ENCODE data around the gene TMEM114.
"Not testable (repeated sequence)": the region's sequence is repeated elsewhere in the genome, so short reads cannot be mapped to it uniquely, and the experiment has no call there.

The TMEM114 gene

GRCh38 chr16:8572063-8572918 is 18.0 kb downstream of the TMEM114 start:
- Mint-ChIP-seq H3K4me3 (no peak overlapping the region), H3K9me3 (no peaks in the 10 kb centered on the region), H3K36me3 (ENCODE audit: low read depth) (no peaks in the 10 kb centered on the region), H3K4me1 (ENCODE audit: low read depth) (no peaks in the 10 kb centered on the region), H3K27ac (no peak overlapping the region), H3K27me3 (peaks cover 39% of the 10 kb centered on the region)

GRCh38 chr16:8571061-8571596 is 19.2 kb downstream of the TMEM114 start:
- Mint-ChIP-seq H3K27ac (no peak overlapping the region), H3K36me3 (ENCODE audit: low read depth) (no peaks in the 10 kb centered on the region), H3K4me1 (ENCODE audit: low read depth) (no peaks in the 10 kb centered on the region), H3K4me3 (no peak overlapping the region), H3K27me3 (peaks cover 35% of the 10 kb centered on the region), H3K9me3 (no peaks in the 10 kb centered on the region)

GRCh38 chr16:8570393-8570792 is 19.9 kb downstream of the TMEM114 start:
- H3K9me3 Mint-ChIP-seq; H3K27ac Mint-ChIP-seq; H3K4me1 Mint-ChIP-seq (ENCODE audit: low read depth); H3K4me3 Mint-ChIP-seq; H3K36me3 Mint-ChIP-seq (ENCODE audit: low read depth): not testable (repeated sequence)
- peaks cover 32% of the 10 kb centered on the region for H3K27me3 Mint-ChIP-seq

GRCh38 chr16:8569650-8570346 is 20.5 kb downstream of the TMEM114 start:
- Mint-ChIP-seq H3K4me1 (ENCODE audit: low read depth) (no peaks in the 10 kb centered on the region), H3K27me3 (peaks cover 31% of the 10 kb centered on the region), H3K9me3 (no peaks in the 10 kb centered on the region), H3K36me3 (ENCODE audit: low read depth) (no peaks in the 10 kb centered on the region), H3K4me3 (no peak overlapping the region), H3K27ac (no peak overlapping the region)

- H3K27me3 Mint-ChIP-seq: peaks cover 18% of the 10 kb centered on the region
- no peak overlapping the region for H3K27ac Mint-ChIP-seq
- no peaks in the 10 kb centered on the region for H3K9me3 Mint-ChIP-seq
- H3K4me1 Mint-ChIP-seq (ENCODE audit: low read depth): no peaks in the 10 kb centered on the region
- H3K4me3 Mint-ChIP-seq: no peak overlapping the region
- no peaks in the 10 kb centered on the region for H3K36me3 Mint-ChIP-seq (ENCODE audit: low read depth)
Observed at GRCh38 chr16:8568231-8568617, 22.1 kb downstream of the TMEM114 start.

- Mint-ChIP-seq H3K4me1 (ENCODE audit: low read depth) (no peaks in the 10 kb centered on the region), H3K36me3 (ENCODE audit: low read depth) (no peaks in the 10 kb centered on the region), H3K4me3 (no peak overlapping the region), H3K27ac (peak overlapping the region; percentile 42), H3K27me3 (peaks cover 13% of the 10 kb centered on the region), H3K9me3 (no peaks in the 10 kb centered on the region)
Observed at GRCh38 chr16:8567355-8568230, 22.7 kb downstream of the TMEM114 start.

- no peaks in the 10 kb centered on the region for H3K9me3 Mint-ChIP-seq
Observed at GRCh38 chr16:8565498-8565897, 24.8 kb downstream of the TMEM114 start.

GRCh38 chr16:8564934-8565345 is 25.4 kb downstream of the TMEM114 start:
- H3K9me3 Mint-ChIP-seq: no peaks in the 10 kb centered on the region
- H3K27me3 Mint-ChIP-seq: peaks cover under 1% of the 10 kb centered on the region
- H3K27ac Mint-ChIP-seq: no peak overlapping the region
- no peaks in the 10 kb centered on the region for H3K36me3 Mint-ChIP-seq (ENCODE audit: low read depth)
- H3K4me3 Mint-ChIP-seq: no peak overlapping the region
- H3K4me1 Mint-ChIP-seq (ENCODE audit: low read depth): no peaks in the 10 kb centered on the region

More at GRCh38 chr16:8565498-8565897, 24.8 kb downstream of the TMEM114 start:
- H3K4me1 Mint-ChIP-seq (ENCODE audit: low read depth): no peaks in the 10 kb centered on the region
- peaks cover 3% of the 10 kb centered on the region for H3K27me3 Mint-ChIP-seq
- no peak overlapping the region for H3K4me3 Mint-ChIP-seq
- no peak overlapping the region for H3K27ac Mint-ChIP-seq
- no peaks in the 10 kb centered on the region for H3K36me3 Mint-ChIP-seq (ENCODE audit: low read depth)

GRCh38 chr16:8563944-8564540 is 26.3 kb downstream of the TMEM114 start:
- not testable (repeated sequence) for H3K9me3 Mint-ChIP-seq; H3K4me3 Mint-ChIP-seq; H3K36me3 Mint-ChIP-seq (ENCODE audit: low read depth); H3K27ac Mint-ChIP-seq; H3K4me1 Mint-ChIP-seq (ENCODE audit: low read depth); H3K27me3 Mint-ChIP-seq

- H3K9me3 Mint-ChIP-seq: no peaks in the 10 kb centered on the region
- no peaks in the 10 kb centered on the region for H3K36me3 Mint-ChIP-seq (ENCODE audit: low read depth)
- no peaks in the 10 kb centered on the region for H3K4me1 Mint-ChIP-seq (ENCODE audit: low read depth)
- H3K4me3 Mint-ChIP-seq: no peak overlapping the region
- H3K27me3 Mint-ChIP-seq: peaks cover 9% of the 10 kb centered on the region
- H3K27ac Mint-ChIP-seq: no peak overlapping the region
Observed at GRCh38 chr16:8561496-8561895, 28.8 kb downstream of the TMEM114 start.

GRCh38 chr16:8555400-8555799 is 34.9 kb downstream of the TMEM114 start:
- no peaks in the 10 kb centered on the region for H3K9me3 Mint-ChIP-seq
- H3K27me3 Mint-ChIP-seq: peaks cover 38% of the 10 kb centered on the region
- no peak overlapping the region for H3K4me3 Mint-ChIP-seq
- H3K4me1 Mint-ChIP-seq (ENCODE audit: low read depth): no peaks in the 10 kb centered on the region
- H3K36me3 Mint-ChIP-seq (ENCODE audit: low read depth): no peaks in the 10 kb centered on the region
- no peak overlapping the region for H3K27ac Mint-ChIP-seq

- Mint-ChIP-seq H3K36me3 (ENCODE audit: low read depth) (no peaks in the 10 kb centered on the region), H3K4me1 (ENCODE audit: low read depth) (no peaks in the 10 kb centered on the region), H3K4me3 (no peak overlapping the region), H3K27me3 (peaks cover 38% of the 10 kb centered on the region), H3K27ac (no peak overlapping the region), H3K9me3 (no peaks in the 10 kb centered on the region)
Observed at GRCh38 chr16:8554881-8555280, 35.4 kb downstream of the TMEM114 start.

- H3K4me1 Mint-ChIP-seq (ENCODE audit: low read depth): no peaks in the 10 kb centered on the region
- no peaks in the 10 kb centered on the region for H3K9me3 Mint-ChIP-seq
- H3K36me3 Mint-ChIP-seq (ENCODE audit: low read depth): no peaks in the 10 kb centered on the region
- H3K27ac Mint-ChIP-seq: no peak overlapping the region
- H3K27me3 Mint-ChIP-seq: peaks cover 44% of the 10 kb centered on the region
- H3K4me3 Mint-ChIP-seq: no peak overlapping the region
Observed at GRCh38 chr16:8554022-8554421, 36.3 kb downstream of the TMEM114 start.

GRCh38 chr16:8552487-8553221 is 37.7 kb downstream of the TMEM114 start:
- Mint-ChIP-seq H3K27ac (no peak overlapping the region), H3K36me3 (ENCODE audit: low read depth) (no peaks in the 10 kb centered on the region), H3K9me3 (no peaks in the 10 kb centered on the region), H3K4me3 (no peak overlapping the region), H3K27me3 (peaks cover 45% of the 10 kb centered on the region), H3K4me1 (ENCODE audit: low read depth) (no peaks in the 10 kb centered on the region)
